HEK293 (cell line): ENCODE measurements around the gene OPA3.

ENCODE experiments used
- CTCF ChIA-PET: fragments of 350-600 bp; formaldehyde crosslinking; extraction: SDS; loops from one replicate; lab custom pipeline; 2021; ENCODE audit warnings: antibody characterized with exemption; lab: Yijun Ruan, JAX
- POLR2A ChIA-PET: fragments of 300-600 bp; formaldehyde crosslinking; extraction: SDS; loops from one replicate; lab custom pipeline; 2020; ENCODE audit warnings: antibody characterized with exemption, inconsistent platforms; lab: Yijun Ruan, JAX
- H3K27ac ChIP-seq: fragments of 200-500 bp; sonication (Bioruptor generic); 2 replicates; pipeline ENCODE4 v1.5.1; 2014; ENCODE audit warnings: low read depth, low read length, control low read depth, inconsistent platforms; ENCODE audit errors: extremely low read depth
- H3K36me3 ChIP-seq, 2 experiments: fragments of 200-500 bp in 1 of 2; sonication (Bioruptor generic) in 1 of 2; 1 replicate in 1 of 2; 2 replicates in 1 of 2; pipeline ENCODE4 v1.5.1; 2014 to 2017; ENCODE audit warnings: inconsistent platforms in 2 of 2, low read length in 2 of 2; ENCODE audit not compliant: control insufficient read depth in 2 of 2, insufficient read depth in 1 of 2
- H3K4me1 ChIP-seq: fragments of 200-500 bp; sonication (Bioruptor generic); 2 replicates; pipeline ENCODE4 v1.5.1; 2014; ENCODE audit warnings: mild to moderate bottlenecking, low read length, inconsistent platforms; ENCODE audit not compliant: control insufficient read depth, insufficient read depth
- H3K4me3 ChIP-seq: 2 replicates; pipeline ENCODE4 v1.5.1; 2011; ENCODE audit warnings: low read depth, mild to moderate bottlenecking, control low read depth, low read length, moderate library complexity
- H3K9me3 ChIP-seq: fragments of 200-500 bp; sonication (Bioruptor generic); 2 replicates; pipeline ENCODE4 v1.5.1; 2014; ENCODE audit warnings: low read depth, low read length, inconsistent platforms; ENCODE audit not compliant: control insufficient read depth, insufficient read depth
- GLI4 ChIP-seq: fragments of 450-650 bp; formaldehyde crosslinking; IDR thresholded peaks from 2 replicates; pipeline ENCODE4 v1.5.1; 2016; ENCODE audit warnings: missing biosample characterization, missing genetic modification characterization
- KLF7 ChIP-seq: fragments of 450-650 bp; formaldehyde crosslinking; IDR thresholded peaks from 2 replicates; pipeline ENCODE4 v1.5.1; 2016; ENCODE audit warnings: missing biosample characterization, missing genetic modification characterization, borderline replicate concordance
- KLF9 ChIP-seq: fragments of 450-650 bp; formaldehyde crosslinking; IDR thresholded peaks from 2 replicates; pipeline ENCODE4 v1.5.1; 2016; ENCODE audit warnings: missing biosample characterization, missing genetic modification characterization, low read depth
- SCRT2 ChIP-seq: fragments of 450-650 bp; formaldehyde crosslinking; IDR thresholded peaks from 2 replicates; pipeline ENCODE4 v1.5.1; 2016; ENCODE audit warnings: missing biosample characterization, missing genetic modification characterization
- SP3 ChIP-seq: fragments of 450-650 bp; formaldehyde crosslinking; IDR thresholded peaks from 2 replicates; pipeline ENCODE4 v1.5.1; 2016; ENCODE audit warnings: missing biosample characterization, missing genetic modification characterization
- SP7 ChIP-seq: fragments of 450-650 bp; formaldehyde crosslinking; IDR thresholded peaks from 2 replicates; pipeline ENCODE4 v1.5.1; 2016; ENCODE audit warnings: missing biosample characterization, missing genetic modification characterization
- ZBTB17 ChIP-seq: fragments of 450-650 bp; formaldehyde crosslinking; IDR thresholded peaks from 2 replicates; pipeline ENCODE4 v1.5.1; 2016; ENCODE audit warnings: missing biosample characterization, missing genetic modification characterization
- ZBTB20 ChIP-seq: fragments of 450-650 bp; formaldehyde crosslinking; IDR thresholded peaks from 2 replicates; pipeline ENCODE4 v1.5.1; 2016; ENCODE audit warnings: missing biosample characterization, missing genetic modification characterization
- ZBTB48 ChIP-seq: fragments of 450-650 bp; formaldehyde crosslinking; IDR thresholded peaks from 2 replicates; pipeline ENCODE4 v1.5.1; 2016; ENCODE audit warnings: missing biosample characterization, missing genetic modification characterization
- ZFP69B ChIP-seq: fragments of 450-650 bp; formaldehyde crosslinking; IDR thresholded peaks from 2 replicates; pipeline ENCODE4 v1.5.1; 2016; ENCODE audit warnings: missing biosample characterization, missing genetic modification characterization
- ZNF112 ChIP-seq: fragments of 450-650 bp; formaldehyde crosslinking; IDR thresholded peaks from 2 replicates; pipeline ENCODE4 v1.5.0; 2017; ENCODE audit warnings: missing biosample characterization, missing genetic modification characterization
- ZNF132 ChIP-seq: fragments of 450-650 bp; formaldehyde crosslinking; IDR thresholded peaks from 2 replicates; pipeline ENCODE4 v1.5.1; 2017; ENCODE audit warnings: missing biosample characterization, missing genetic modification characterization, borderline replicate concordance
- ZNF140 ChIP-seq: fragments of 450-650 bp; formaldehyde crosslinking; IDR thresholded peaks from 2 replicates; pipeline ENCODE4 v1.5.1; 2016; ENCODE audit warnings: missing biosample characterization, missing genetic modification characterization
- ZNF2 ChIP-seq: fragments of 450-650 bp; formaldehyde crosslinking; IDR thresholded peaks from 2 replicates; pipeline ENCODE4 v1.5.1; 2016; ENCODE audit warnings: missing biosample characterization, missing genetic modification characterization
- ZNF223 ChIP-seq: fragments of 450-650 bp; formaldehyde crosslinking; IDR thresholded peaks from 2 replicates; pipeline ENCODE4 v1.5.1; 2016; ENCODE audit warnings: missing biosample characterization, missing genetic modification characterization
- ZNF248 ChIP-seq: fragments of 450-650 bp; formaldehyde crosslinking; IDR thresholded peaks from 2 replicates; pipeline ENCODE4 v1.5.1; 2017; ENCODE audit warnings: missing biosample characterization, missing genetic modification characterization
- ZNF324 ChIP-seq: fragments of 450-650 bp; formaldehyde crosslinking; IDR thresholded peaks from 2 replicates; pipeline ENCODE4 v1.5.1; 2016; ENCODE audit warnings: missing biosample characterization, missing genetic modification characterization
- ZNF335 ChIP-seq: fragments of 450-650 bp; formaldehyde crosslinking; conservative IDR thresholded peaks from 2 replicates; pipeline ENCODE4 v1.5.1; 2016; ENCODE audit warnings: missing biosample characterization, missing genetic modification characterization
- ZNF366 ChIP-seq: fragments of 450-650 bp; formaldehyde crosslinking; conservative IDR thresholded peaks from 2 replicates; pipeline ENCODE4 v1.5.1; 2016; ENCODE audit warnings: missing biosample characterization, missing genetic modification characterization
- ZNF501 ChIP-seq: fragments of 450-650 bp; formaldehyde crosslinking; IDR thresholded peaks from 2 replicates; pipeline ENCODE4 v1.5.1; 2016; ENCODE audit warnings: missing biosample characterization, missing genetic modification characterization
- ZNF514 ChIP-seq: fragments of 450-650 bp; formaldehyde crosslinking; IDR thresholded peaks from 2 replicates; pipeline ENCODE4 v1.5.1; 2016; ENCODE audit warnings: missing biosample characterization, missing genetic modification characterization
- ZNF549 ChIP-seq: fragments of 450-650 bp; IDR thresholded peaks from 2 replicates; pipeline ENCODE4 v1.5.1; 2018; ENCODE audit warnings: missing biosample characterization, missing genetic modification characterization, mild to moderate bottlenecking, inconsistent platforms, moderate library complexity
- ZNF558 ChIP-seq: fragments of 450-650 bp; formaldehyde crosslinking; IDR thresholded peaks from 2 replicates; pipeline ENCODE4 v1.5.1; 2016; ENCODE audit warnings: missing biosample characterization, missing genetic modification characterization
- ZNF776 ChIP-seq: fragments of 450-650 bp; formaldehyde crosslinking; IDR thresholded peaks from 2 replicates; pipeline ENCODE4 v1.5.0; 2017; ENCODE audit warnings: missing biosample characterization, missing genetic modification characterization, borderline replicate concordance
- ZNF843 ChIP-seq: fragments of 450-650 bp; formaldehyde crosslinking; IDR thresholded peaks from 2 replicates; pipeline ENCODE4 v1.5.1; 2016; ENCODE audit warnings: missing biosample characterization, missing genetic modification characterization
- ZSCAN23 ChIP-seq: fragments of 450-650 bp; formaldehyde crosslinking; IDR thresholded peaks from 2 replicates; pipeline ENCODE4 v1.5.1; 2016; ENCODE audit warnings: missing biosample characterization, missing genetic modification characterization
- TF ChIP-seq, protein P1 (sequence below): fragments of 450-650 bp; formaldehyde crosslinking; IDR thresholded peaks from 2 replicates; pipeline ENCODE4 v1.5.1; 2017; ENCODE audit warnings: missing biosample characterization, missing genetic modification characterization
- TF ChIP-seq, protein P2 (sequence below): fragments of 450-650 bp; formaldehyde crosslinking; IDR thresholded peaks from 2 replicates; pipeline ENCODE4 v1.5.1; 2016; ENCODE audit warnings: missing biosample characterization, missing genetic modification characterization
- TF ChIP-seq, protein P3 (sequence below): fragments of 450-650 bp; formaldehyde crosslinking; IDR thresholded peaks from 2 replicates; pipeline ENCODE4 v1.5.1; 2016; ENCODE audit warnings: missing biosample characterization, missing genetic modification characterization, low read depth
- TF ChIP-seq, protein P4 (sequence below): fragments of 450-650 bp; formaldehyde crosslinking; IDR thresholded peaks from 2 replicates; pipeline ENCODE4; 2016; ENCODE audit warnings: missing biosample characterization, missing genetic modification characterization

The OPA3 gene

DNA sequence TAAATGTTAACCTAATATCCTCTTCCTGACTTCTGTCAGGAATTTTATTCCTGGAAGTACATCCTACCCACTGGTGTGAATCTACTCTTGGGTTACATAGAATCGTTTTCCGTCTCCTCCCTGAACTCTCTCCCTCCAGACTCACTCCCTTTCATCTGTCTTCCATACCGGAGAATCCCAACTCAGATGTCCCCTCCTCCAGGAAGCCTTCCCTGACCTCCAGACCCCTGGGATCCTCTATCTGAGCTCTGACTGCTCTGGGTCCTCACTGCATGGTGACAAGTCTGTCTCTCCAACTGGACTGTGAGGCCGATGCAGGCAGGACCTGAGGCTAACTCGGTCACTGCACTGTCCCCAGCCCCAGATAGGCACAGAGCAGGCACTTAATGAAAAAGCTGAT lies 24.6 kb downstream of the OPA3 start:
- H3K9me3 ChIP-seq: no peaks in the 10 kb centered on the region
- no peak overlapping the region for H3K4me3 ChIP-seq
- no peak for TF ChIP-seq ZNF843 (tag by site-specific recombination)
- no peak for TF ChIP-seq ZNF335 (tag by site-specific recombination)
- no peak for TF ChIP-seq ZNF558 (tag by site-specific recombination)
- TF ChIP-seq ZNF248 (tag by site-specific recombination): no peak
- no peak for TF ChIP-seq ZNF140 (tag by site-specific recombination)
- no peak for TF ChIP-seq SCRT2 (tag by site-specific recombination)
- TF ChIP-seq ZNF501 (tag by site-specific recombination): no peak
- no peak for TF ChIP-seq ZBTB48 (tag by site-specific recombination)
- no peak for TF ChIP-seq ZNF324 (tag by site-specific recombination)
- TF ChIP-seq ZNF223 (tag by site-specific recombination): no peak
- TF ChIP-seq, protein P1, sequence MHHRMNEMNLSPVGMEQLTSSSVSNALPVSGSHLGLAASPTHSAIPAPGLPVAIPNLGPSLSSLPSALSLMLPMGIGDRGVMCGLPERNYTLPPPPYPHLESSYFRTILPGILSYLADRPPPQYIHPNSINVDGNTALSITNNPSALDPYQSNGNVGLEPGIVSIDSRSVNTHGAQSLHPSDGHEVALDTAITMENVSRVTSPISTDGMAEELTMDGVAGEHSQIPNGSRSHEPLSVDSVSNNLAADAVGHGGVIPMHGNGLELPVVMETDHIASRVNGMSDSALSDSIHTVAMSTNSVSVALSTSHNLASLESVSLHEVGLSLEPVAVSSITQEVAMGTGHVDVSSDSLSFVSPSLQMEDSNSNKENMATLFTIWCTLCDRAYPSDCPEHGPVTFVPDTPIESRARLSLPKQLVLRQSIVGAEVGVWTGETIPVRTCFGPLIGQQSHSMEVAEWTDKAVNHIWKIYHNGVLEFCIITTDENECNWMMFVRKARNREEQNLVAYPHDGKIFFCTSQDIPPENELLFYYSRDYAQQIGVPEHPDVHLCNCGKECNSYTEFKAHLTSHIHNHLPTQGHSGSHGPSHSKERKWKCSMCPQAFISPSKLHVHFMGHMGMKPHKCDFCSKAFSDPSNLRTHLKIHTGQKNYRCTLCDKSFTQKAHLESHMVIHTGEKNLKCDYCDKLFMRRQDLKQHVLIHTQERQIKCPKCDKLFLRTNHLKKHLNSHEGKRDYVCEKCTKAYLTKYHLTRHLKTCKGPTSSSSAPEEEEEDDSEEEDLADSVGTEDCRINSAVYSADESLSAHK (tag by site-specific recombination): no peak
- H3K27ac ChIP-seq: no peak overlapping the region
- POLR2A ChIA-PET: no interaction called here
- no peaks in the 10 kb centered on the region; a peak in 1 of 3 replicates for H3K36me3 ChIP-seq
- H3K4me1 ChIP-seq: no peaks in the 10 kb centered on the region
- CTCF ChIA-PET: interaction anchor here (0.6 to 6.5 kb wide), 7 partner anchors 10 to 81 kb away, joined by 3 to 60 read pairs (median 6); no protein-coding TSS in a partner anchor

DNA sequence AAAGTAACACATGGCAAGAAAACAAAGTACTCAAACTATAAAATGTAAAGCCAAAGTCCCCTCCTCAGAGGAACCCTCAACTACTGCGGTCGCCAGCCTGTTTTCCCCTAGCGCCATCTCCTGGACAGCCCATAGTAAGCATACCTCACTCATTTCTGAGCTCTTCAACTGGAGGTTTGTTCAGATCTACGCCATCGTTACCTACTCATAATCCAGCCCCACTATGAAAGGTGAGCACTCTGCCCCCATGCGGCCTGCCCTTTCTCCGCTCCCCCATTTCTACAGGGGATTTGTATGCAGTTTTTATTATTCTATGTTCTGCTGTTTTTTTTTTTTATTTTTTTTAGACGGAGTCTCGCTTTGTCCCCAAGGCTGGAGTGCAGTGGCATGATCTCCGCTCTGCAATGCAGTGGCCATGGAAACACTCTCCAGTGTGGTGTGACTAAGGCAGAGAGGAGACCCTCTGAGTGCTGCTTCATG lies 26.2 kb downstream of the OPA3 start:
- no peaks in the 10 kb centered on the region for H3K4me1 ChIP-seq
- H3K4me3 ChIP-seq: no peak overlapping the region
- POLR2A ChIA-PET: interaction anchor here (0.7 to 1.0 kb wide), 3 partner anchors 21 to 80 kb away, joined by 3 to 5 read pairs (median 3); partner anchors contain the start of gene OPA3
- H3K36me3 ChIP-seq: no peaks in the 10 kb centered on the region; a peak in 1 of 3 replicates
- no peak overlapping the region for H3K27ac ChIP-seq
- no peaks in the 10 kb centered on the region for H3K9me3 ChIP-seq
- CTCF ChIA-PET: interaction anchor here (0.5 to 6.5 kb wide), 39 partner anchors 11 to 159 kb away, joined by 3 to 60 read pairs (median 5); partner anchors contain the start of gene OPA3
- TF ChIP-seq ZNF514 (tag by site-specific recombination): no peak
- TF ChIP-seq KLF9: peak; percentile 48; the same call in 1 of the 2 replicates
- no peak for TF ChIP-seq ZNF549
- no peak for TF ChIP-seq ZNF776 (tag by site-specific recombination)
- no peak for TF ChIP-seq ZNF112 (tag by site-specific recombination)
- no peak for TF ChIP-seq ZNF132
- TF ChIP-seq, protein P2, sequence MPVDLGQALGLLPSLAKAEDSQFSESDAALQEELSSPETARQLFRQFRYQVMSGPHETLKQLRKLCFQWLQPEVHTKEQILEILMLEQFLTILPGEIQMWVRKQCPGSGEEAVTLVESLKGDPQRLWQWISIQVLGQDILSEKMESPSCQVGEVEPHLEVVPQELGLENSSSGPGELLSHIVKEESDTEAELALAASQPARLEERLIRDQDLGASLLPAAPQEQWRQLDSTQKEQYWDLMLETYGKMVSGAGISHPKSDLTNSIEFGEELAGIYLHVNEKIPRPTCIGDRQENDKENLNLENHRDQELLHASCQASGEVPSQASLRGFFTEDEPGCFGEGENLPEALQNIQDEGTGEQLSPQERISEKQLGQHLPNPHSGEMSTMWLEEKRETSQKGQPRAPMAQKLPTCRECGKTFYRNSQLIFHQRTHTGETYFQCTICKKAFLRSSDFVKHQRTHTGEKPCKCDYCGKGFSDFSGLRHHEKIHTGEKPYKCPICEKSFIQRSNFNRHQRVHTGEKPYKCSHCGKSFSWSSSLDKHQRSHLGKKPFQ (tag by site-specific recombination): no peak
- TF ChIP-seq ZNF335 (tag by site-specific recombination): peak; percentile 12; the same call in 1 of the 2 replicates
- TF ChIP-seq ZFP69B (tag by site-specific recombination): no peak
- TF ChIP-seq ZNF2: peak; percentile 90
- TF ChIP-seq, protein P3, sequence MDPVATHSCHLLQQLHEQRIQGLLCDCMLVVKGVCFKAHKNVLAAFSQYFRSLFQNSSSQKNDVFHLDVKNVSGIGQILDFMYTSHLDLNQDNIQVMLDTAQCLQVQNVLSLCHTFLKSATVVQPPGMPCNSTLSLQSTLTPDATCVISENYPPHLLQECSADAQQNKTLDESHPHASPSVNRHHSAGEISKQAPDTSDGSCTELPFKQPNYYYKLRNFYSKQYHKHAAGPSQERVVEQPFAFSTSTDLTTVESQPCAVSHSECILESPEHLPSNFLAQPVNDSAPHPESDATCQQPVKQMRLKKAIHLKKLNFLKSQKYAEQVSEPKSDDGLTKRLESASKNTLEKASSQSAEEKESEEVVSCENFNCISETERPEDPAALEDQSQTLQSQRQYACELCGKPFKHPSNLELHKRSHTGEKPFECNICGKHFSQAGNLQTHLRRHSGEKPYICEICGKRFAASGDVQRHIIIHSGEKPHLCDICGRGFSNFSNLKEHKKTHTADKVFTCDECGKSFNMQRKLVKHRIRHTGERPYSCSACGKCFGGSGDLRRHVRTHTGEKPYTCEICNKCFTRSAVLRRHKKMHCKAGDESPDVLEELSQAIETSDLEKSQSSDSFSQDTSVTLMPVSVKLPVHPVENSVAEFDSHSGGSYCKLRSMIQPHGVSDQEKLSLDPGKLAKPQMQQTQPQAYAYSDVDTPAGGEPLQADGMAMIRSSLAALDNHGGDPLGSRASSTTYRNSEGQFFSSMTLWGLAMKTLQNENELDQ: no peak
- TF ChIP-seq, protein P4, sequence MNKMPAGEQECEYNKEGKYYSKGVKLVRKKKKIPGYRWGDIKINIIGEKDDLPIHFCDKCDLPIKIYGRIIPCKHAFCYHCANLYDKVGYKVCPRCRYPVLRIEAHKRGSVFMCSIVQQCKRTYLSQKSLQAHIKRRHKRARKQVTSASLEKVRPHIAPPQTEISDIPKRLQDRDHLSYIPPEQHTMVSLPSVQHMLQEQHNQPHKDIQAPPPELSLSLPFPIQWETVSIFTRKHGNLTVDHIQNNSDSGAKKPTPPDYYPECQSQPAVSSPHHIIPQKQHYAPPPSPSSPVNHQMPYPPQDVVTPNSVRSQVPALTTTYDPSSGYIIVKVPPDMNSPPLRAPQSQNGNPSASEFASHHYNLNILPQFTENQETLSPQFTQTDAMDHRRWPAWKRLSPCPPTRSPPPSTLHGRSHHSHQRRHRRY (tag by site-specific recombination): no peak
- peak; percentile 34; the same call in 1 of the 2 replicates for TF ChIP-seq SP7
- TF ChIP-seq KLF7 (tag by site-specific recombination): no peak
- no peak for TF ChIP-seq SP3 (tag by site-specific recombination)
- no peak for TF ChIP-seq ZNF366
- TF ChIP-seq GLI4: no peak
- peak; percentile 64; the same call in 1 of the 2 replicates for TF ChIP-seq ZBTB17 (tag by site-specific recombination)
- no peak for TF ChIP-seq ZBTB20 (tag by site-specific recombination)
- no peak for TF ChIP-seq ZSCAN23 (tag by site-specific recombination)
